ENCODE results near the gene DGCR8.

The DGCR8 gene

GRCh38 chr22:20130319-20130718, 50.3 kb downstream of the DGCR8 start:
- Histone ChIP-seq H3K27ac (ENCODE audit: low read depth, low read length) (no peak overlapping the region), H4K20me1 (ENCODE audit: low read depth, low read length) (no peaks in the 10 kb centered on the region), H2AFZ (ENCODE audit: low read depth, low read length, severe bottlenecking) (no peak overlapping the region), H3K9ac (ENCODE audit: low read length) (no peak overlapping the region), H3K4me2 (ENCODE audit: low read depth, low read length, poor library complexity, severe bottlenecking) (no peak overlapping the region), H3K27me3 (ENCODE audit: low read length) (no peaks in the 10 kb centered on the region), H3K79me2 (ENCODE audit: insufficient read depth, low read length) (no peaks in the 10 kb centered on the region), H3F3A (ENCODE audit: insufficient read depth) (no peaks in the 10 kb centered on the region), H3K4me3 (ENCODE audit: insufficient read depth, low read length, poor library complexity, severe bottlenecking) (no peak overlapping the region), H3K36me3 (ENCODE audit: low read length) (no peaks in the 10 kb centered on the region), H3K9me2 (replicated peaks; ENCODE audit: insufficient read depth, low read length) (no peaks in the 10 kb centered on the region), H3K9me3 (ENCODE audit: insufficient read depth, low read length) (no peaks in the 10 kb centered on the region)
- TF ChIP-seq EZH2phosphoT487 (conservative IDR thresholded peaks at IDR 0.05; ENCODE audit: low read length) (no peak), CTCF (IDR thresholded peaks at IDR 0.05; ENCODE audit: insufficient read depth, low read length, poor library complexity, severe bottlenecking) (no peak)

DNA sequence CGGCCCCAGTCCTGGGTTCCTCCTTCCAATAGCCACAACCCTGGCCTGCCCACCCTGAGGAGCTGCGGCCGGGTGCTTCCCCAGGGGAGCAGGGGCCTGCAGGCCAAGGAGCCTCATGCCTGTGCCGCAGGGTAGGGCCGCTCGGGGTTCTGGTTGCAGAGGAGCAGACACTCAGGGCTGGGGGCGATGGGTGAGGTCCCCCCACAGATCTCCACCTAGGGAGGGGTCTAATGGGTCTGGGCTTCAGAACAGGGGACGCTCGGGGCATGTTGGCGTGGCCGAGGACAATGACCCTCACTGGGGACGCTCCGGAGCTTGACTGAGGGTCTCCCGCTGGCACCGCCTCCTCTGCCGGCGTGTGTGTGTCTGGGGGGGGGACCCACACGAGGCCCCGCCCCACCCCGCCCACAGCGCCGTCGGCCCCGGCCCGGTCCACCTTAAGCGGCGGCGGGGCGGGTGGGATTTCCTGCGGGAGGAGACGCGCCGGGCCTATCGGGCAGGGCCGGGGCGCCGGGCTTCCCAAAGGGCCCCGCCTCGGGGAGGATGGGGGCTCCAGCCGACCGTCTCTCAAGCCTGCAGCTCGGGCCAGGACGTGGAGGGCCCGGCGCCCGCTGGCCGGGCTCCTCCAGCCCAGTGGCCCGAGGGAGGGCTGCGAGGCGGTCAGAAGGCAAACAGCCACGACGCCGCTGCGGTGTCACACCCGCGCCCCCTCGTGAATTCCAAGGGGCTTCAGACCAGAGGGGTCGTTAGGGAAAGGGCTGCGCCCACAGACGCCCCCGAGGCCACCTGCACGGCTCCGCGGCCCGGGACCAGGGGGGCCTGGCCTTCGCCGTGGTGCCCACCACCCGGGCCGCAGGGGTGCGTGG, 50.9 kb downstream of the DGCR8 start:
- no peaks in the 10 kb centered on the region for H3K27me3 ChIP-seq (ENCODE audit: low read length)
- no peaks in the 10 kb centered on the region for H3F3A ChIP-seq (ENCODE audit: insufficient read depth)
- peak overlapping the region; percentile 38 for H3K4me2 ChIP-seq (ENCODE audit: low read depth, low read length, poor library complexity, severe bottlenecking)
- no peaks in the 10 kb centered on the region for H3K9me3 ChIP-seq (ENCODE audit: insufficient read depth, low read length)
- no peak overlapping the region for H2AFZ ChIP-seq (ENCODE audit: low read depth, low read length, severe bottlenecking)
- H3K4me3 ChIP-seq (ENCODE audit: insufficient read depth, low read length, poor library complexity, severe bottlenecking), result peak overlapping the region; percentile 34
- H4K20me1 ChIP-seq (ENCODE audit: low read depth, low read length), result no peaks in the 10 kb centered on the region
- no peak overlapping the region; the same call in 1 of the 2 replicates for H3K9ac ChIP-seq (ENCODE audit: low read length)
- H3K9me2 ChIP-seq (replicated peaks; ENCODE audit: insufficient read depth, low read length), result no peaks in the 10 kb centered on the region
- TF ChIP-seq EZH2phosphoT487 (conservative IDR thresholded peaks at IDR 0.05; ENCODE audit: low read length) (no peak), CTCF (IDR thresholded peaks at IDR 0.05; ENCODE audit: insufficient read depth, low read length, poor library complexity, severe bottlenecking) (no peak)
- H3K27ac ChIP-seq (ENCODE audit: low read depth, low read length), result no peak overlapping the region
- H3K36me3 ChIP-seq (ENCODE audit: low read length), result no peaks in the 10 kb centered on the region
- H3K79me2 ChIP-seq (ENCODE audit: insufficient read depth, low read length), result no peaks in the 10 kb centered on the region

DNA sequence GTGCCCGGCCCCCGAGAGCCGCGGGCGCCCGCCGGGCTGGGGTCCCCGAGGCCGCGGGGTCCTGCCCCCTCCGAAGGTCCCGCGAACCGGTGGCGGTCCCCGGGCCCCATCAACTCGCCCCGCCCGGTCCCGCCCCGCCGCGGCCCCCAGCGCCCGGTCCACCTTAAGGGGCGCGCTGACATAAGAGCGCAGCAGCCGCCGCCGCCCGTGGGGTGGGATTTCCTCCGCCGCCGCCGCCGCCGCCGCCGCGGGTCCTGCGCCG, 51.5 kb downstream of the DGCR8 start, which contains the start of gene ZDHHC8:
Gene ZDHHC8 (plus strand): TSS at position 208 of the 262 bp plus-strand sequence. CDS start 144 bp downstream, outside the sequence.
- H3K4me2 ChIP-seq (ENCODE audit: low read depth, low read length, poor library complexity, severe bottlenecking), result peak within 1 kb of the TSS; percentile 38
- no peaks in the 10 kb centered on the region for H3K9me3 ChIP-seq (ENCODE audit: insufficient read depth, low read length)
- no peak within 1 kb of the TSS; the same call in 1 of the 2 replicates for H3K9ac ChIP-seq (ENCODE audit: low read length)
- H3K4me3 ChIP-seq (ENCODE audit: insufficient read depth, low read length, poor library complexity, severe bottlenecking), result peak within 1 kb of the TSS; percentile 34
- H3K79me2 ChIP-seq (ENCODE audit: insufficient read depth, low read length), result no peaks in the 10 kb centered on the region
- no peaks in the 10 kb centered on the region for H4K20me1 ChIP-seq (ENCODE audit: low read depth, low read length)
- no peak within 1 kb of the TSS for H3K27ac ChIP-seq (ENCODE audit: low read depth, low read length)
- H3K27me3 ChIP-seq (ENCODE audit: low read length), result no peaks in the 10 kb centered on the region
- no peaks in the 10 kb centered on the region for H3F3A ChIP-seq (ENCODE audit: insufficient read depth)
- H2AFZ ChIP-seq (ENCODE audit: low read depth, low read length, severe bottlenecking), result no peak within 1 kb of the TSS
- H3K9me2 ChIP-seq (replicated peaks; ENCODE audit: insufficient read depth, low read length), result no peaks in the 10 kb centered on the region
- no peaks in the 10 kb centered on the region for H3K36me3 ChIP-seq (ENCODE audit: low read length)
- TF ChIP-seq EZH2phosphoT487 (conservative IDR thresholded peaks at IDR 0.05; ENCODE audit: low read length), result no peak
- no peak for TF ChIP-seq CTCF (IDR thresholded peaks at IDR 0.05; ENCODE audit: insufficient read depth, low read length, poor library complexity, severe bottlenecking)

All from SU-DHL-6 (cell line).